Mesenchymal stem cell (in vitro differentiated cells and primary cell): ENCODE data around the gene ADGRF5.
A peak's percentile ranks its signal among the peaks of the same experiment; 100 is the strongest.

Experiments used
- DNase-seq: peaks from one replicate; pipeline ENCODE4 v3.0.0-alpha.2; 2013
- H2AFZ ChIP-seq: one replicate; pipeline ENCODE4 v1.6.1; 2013; ENCODE audit warnings: low read depth, mild to moderate bottlenecking, control low read depth, inconsistent platforms, low read length, moderate library complexity
- H2AK5ac ChIP-seq: 2 replicates; pipeline ENCODE4 v1.6.1; 2013; ENCODE audit warnings: low read length, moderate library complexity, mild to moderate bottlenecking, inconsistent platforms; ENCODE audit not compliant: severe bottlenecking
- H2BK120ac ChIP-seq: one replicate; pipeline ENCODE4 v1.6.1; 2013; ENCODE audit warnings: low read depth, mild to moderate bottlenecking, inconsistent platforms, low read length, moderate library complexity
- H2BK12ac ChIP-seq, 2 experiments: one replicate each; pipeline ENCODE4 v1.6.1; 2013; ENCODE audit warnings: inconsistent platforms in 2 of 2, low read length in 2 of 2, mild to moderate bottlenecking in 2 of 2, moderate library complexity in 2 of 2, control low read depth in 1 of 2
- H2BK15ac ChIP-seq: one replicate; pipeline ENCODE4 v1.6.1; 2013; ENCODE audit warnings: mild to moderate bottlenecking, low read depth, inconsistent platforms; ENCODE audit not compliant: poor library complexity, severe bottlenecking
- H2BK5ac ChIP-seq: 2 replicates; pipeline ENCODE4 v1.6.1; 2013; ENCODE audit warnings: low read depth, mild to moderate bottlenecking, low read length, control low read depth, inconsistent platforms; ENCODE audit not compliant: poor library complexity, severe bottlenecking
- H3K14ac ChIP-seq, 2 experiments: one replicate each; pipeline ENCODE4 v1.6.1; 2013; ENCODE audit warnings: inconsistent platforms in 2 of 2, low read length in 2 of 2, control low read depth in 1 of 2, mild to moderate bottlenecking in 1 of 2, moderate library complexity in 1 of 2
- H3K18ac ChIP-seq, 2 experiments: one replicate each; pipeline ENCODE4 v1.6.1; 2013; ENCODE audit warnings: inconsistent platforms in 2 of 2, low read length in 2 of 2, control low read depth in 1 of 2, low read depth in 1 of 2, mild to moderate bottlenecking in 1 of 2
- H3K23ac ChIP-seq, 2 experiments: one replicate each; pipeline ENCODE4 v1.6.1; 2013; ENCODE audit warnings: inconsistent platforms in 2 of 2, low read length in 2 of 2, mild to moderate bottlenecking in 2 of 2, moderate library complexity in 2 of 2, control low read depth in 1 of 2
- H3K27ac ChIP-seq: 2 replicates; pipeline ENCODE4 v1.5.1; 2013; ENCODE audit warnings: mild to moderate bottlenecking, moderate library complexity, low read length, control low read depth, inconsistent platforms; ENCODE audit not compliant: poor library complexity, severe bottlenecking
- H3K27me3 ChIP-seq, 2 experiments: 2 replicates each; pipeline versions ENCODE4 v1.6.1 to v1.7.0; 2013; ENCODE audit warnings: low read length in 2 of 2, mild to moderate bottlenecking in 2 of 2, moderate library complexity in 2 of 2, control low read depth in 1 of 2, inconsistent platforms in 1 of 2; ENCODE audit not compliant: control insufficient read depth in 1 of 2, insufficient read depth in 1 of 2
- H3K36me3 ChIP-seq, 2 experiments: 2 replicates each; pipeline versions ENCODE4 v1.6.1 to v1.7.0; 2013; ENCODE audit warnings: low read length in 2 of 2, control low read depth in 1 of 2, inconsistent platforms in 1 of 2, low read depth in 1 of 2, mild to moderate bottlenecking in 1 of 2; ENCODE audit not compliant: insufficient read depth in 2 of 2, control insufficient read depth in 1 of 2
- H3K4ac ChIP-seq, 2 experiments: one replicate each; pipeline ENCODE4 v1.6.1; 2013; ENCODE audit warnings: inconsistent platforms in 2 of 2, low read length in 2 of 2, mild to moderate bottlenecking in 2 of 2, moderate library complexity in 2 of 2, control low read depth in 1 of 2, low read depth in 1 of 2
- H3K4me1 ChIP-seq: 2 replicates; pipeline ENCODE4 v1.6.1; 2013; ENCODE audit warnings: low read depth, low read length, control low read depth; ENCODE audit not compliant: control insufficient read depth, insufficient read depth
- H3K4me2 ChIP-seq: 2 replicates; pipeline ENCODE4 v1.6.1; 2013; ENCODE audit warnings: low read length, mild to moderate bottlenecking, inconsistent platforms; ENCODE audit not compliant: poor library complexity, severe bottlenecking
- H3K4me3 ChIP-seq, 2 experiments: 2 replicates each; pipeline versions ENCODE4 v1.5.1 to v1.7.0; 2013; ENCODE audit warnings: low read length in 2 of 2, mild to moderate bottlenecking in 2 of 2, control low read depth in 1 of 2, low read depth in 1 of 2; ENCODE audit not compliant: insufficient read depth in 1 of 2
- H3K79me1 ChIP-seq: replicated peaks from 2 replicates; pipeline ENCODE4 v1.6.1; 2013; ENCODE audit warnings: mild to moderate bottlenecking, control low read depth, low read length, inconsistent platforms; ENCODE audit not compliant: poor library complexity, severe bottlenecking
- H3K9ac ChIP-seq: 2 replicates; pipeline ENCODE4 v1.7.0; 2013; ENCODE audit warnings: mild to moderate bottlenecking, low read length, moderate library complexity
- H3K9me3 ChIP-seq: 2 replicates; pipeline ENCODE4 v1.7.0; 2013; ENCODE audit warnings: mild to moderate bottlenecking, low read length; ENCODE audit not compliant: control insufficient read depth
- H4K8ac ChIP-seq: one replicate; pipeline ENCODE4 v1.6.1; 2013; ENCODE audit warnings: inconsistent platforms, mild to moderate bottlenecking, low read length, moderate library complexity
- H4K91ac ChIP-seq: one replicate; pipeline ENCODE4 v1.6.1; 2013; ENCODE audit warnings: mild to moderate bottlenecking, low read length, inconsistent platforms
- WGBS: methylation state at CpG from one replicate; pipeline ENCODE4 v1.1.7; 2013; ENCODE audit warnings: mixed read lengths; 5-methylcytosine and 5-hydroxymethylcytosine counted together

ADGRF5 gene

DNA sequence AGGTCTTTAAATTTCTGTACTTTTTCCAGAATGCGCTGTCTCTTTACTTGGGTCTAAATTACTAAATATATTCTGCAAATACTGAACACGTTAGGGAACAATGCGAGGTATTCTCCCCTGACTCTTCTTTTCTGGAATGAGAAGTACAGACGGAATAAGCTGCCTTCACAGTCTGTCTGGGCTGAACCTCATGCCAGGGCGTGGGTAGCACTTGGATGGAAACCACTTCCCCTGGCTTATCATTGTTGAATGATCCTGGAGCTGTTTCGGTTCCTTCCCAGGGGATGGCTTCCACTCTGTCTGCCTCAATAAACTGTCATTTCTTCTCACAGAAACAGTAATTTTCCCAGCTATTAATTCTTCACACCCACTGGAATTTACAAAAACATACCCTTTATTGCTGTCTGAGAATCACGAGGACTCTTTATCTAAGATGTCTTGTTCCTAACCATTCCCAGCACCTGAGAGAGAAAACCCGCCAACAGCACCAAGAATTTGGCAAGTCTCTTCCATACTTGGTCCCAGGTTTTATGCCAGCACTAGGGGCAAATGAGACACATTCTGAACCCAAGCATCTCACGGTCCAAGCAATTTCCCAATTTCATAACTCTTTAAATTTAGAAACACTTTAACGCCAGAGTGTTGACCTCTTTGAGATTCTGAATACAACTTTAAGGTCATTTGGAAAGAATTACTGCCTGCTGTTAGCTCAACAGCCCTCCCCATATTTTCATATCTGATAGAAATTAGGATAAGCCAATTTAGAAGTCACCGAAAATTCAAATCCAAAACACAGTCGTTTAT, 43.2 kb upstream of the ADGRF5 start:
- no peaks in the 10 kb centered on the region for H3K9me3 ChIP-seq
- no peak overlapping the region for H3K23ac ChIP-seq
- H3K14ac ChIP-seq: no peak overlapping the region
- H2BK15ac ChIP-seq: no peak overlapping the region
- H3K27ac ChIP-seq: no peak overlapping the region
- H3K27me3 ChIP-seq: peaks cover 0 to 10% of the 10 kb centered on the region in 2 experiments
- H3K4me1 ChIP-seq: no peaks in the 10 kb centered on the region
- no peak overlapping the region for H2AK5ac ChIP-seq
- H3K4ac ChIP-seq: no peak overlapping the region
- H2BK5ac ChIP-seq: no peak overlapping the region
- no peak overlapping the region for H3K9ac ChIP-seq
- no peak for DNase-seq
- H2AFZ ChIP-seq: no peak overlapping the region
- H2BK120ac ChIP-seq: no peak overlapping the region
- no peak overlapping the region for H3K4me2 ChIP-seq
- no peak overlapping the region for H3K4me3 ChIP-seq
- no peak overlapping the region for H2BK12ac ChIP-seq
- H4K8ac ChIP-seq: no peak overlapping the region
- no peaks in the 10 kb centered on the region for H3K79me1 ChIP-seq
- no peak overlapping the region for H4K91ac ChIP-seq
- no peak overlapping the region for H3K18ac ChIP-seq
- 76% methylated on average over 9 of the region's 12 CpGs for WGBS
- H3K36me3 ChIP-seq: no peaks in the 10 kb centered on the region

GRCh38 chr6:46963626-46964025, 41.9 kb upstream of the ADGRF5 start:
- no peak overlapping the region for H2AFZ ChIP-seq
- DNase-seq: no peak
- no peaks in the 10 kb centered on the region for H3K9me3 ChIP-seq
- no peak overlapping the region for H3K18ac ChIP-seq
- no peak overlapping the region for H3K23ac ChIP-seq
- no peaks in the 10 kb centered on the region for H3K36me3 ChIP-seq
- no peak overlapping the region for H3K4me2 ChIP-seq
- no peak overlapping the region for H3K9ac ChIP-seq
- no peak overlapping the region for H2BK120ac ChIP-seq
- 45% methylated on average over 2 of the region's 5 CpGs for WGBS
- no peak overlapping the region for H2BK12ac ChIP-seq
- no peak overlapping the region for H3K27ac ChIP-seq
- no peak overlapping the region for H3K4ac ChIP-seq
- H3K14ac ChIP-seq: no peak overlapping the region
- no peak overlapping the region for H2AK5ac ChIP-seq
- H4K91ac ChIP-seq: no peak overlapping the region
- no peaks in the 10 kb centered on the region for H3K4me1 ChIP-seq
- H3K27me3 ChIP-seq: peaks cover 0 to 10% of the 10 kb centered on the region in 2 experiments
- H2BK15ac ChIP-seq: no peak overlapping the region
- H3K4me3 ChIP-seq: no peak overlapping the region
- H2BK5ac ChIP-seq: no peak overlapping the region
- H4K8ac ChIP-seq: no peak overlapping the region
- H3K79me1 ChIP-seq: no peaks in the 10 kb centered on the region

- Histone ChIP-seq H3K4me2 (no peak overlapping the region), H2BK120ac (no peak overlapping the region), H3K4ac (no peak overlapping the region), H4K8ac (no peak overlapping the region), H3K23ac (no peak overlapping the region), H2BK12ac (no peak overlapping the region), H3K4me3 (no peak overlapping the region), H3K36me3 (no peaks in the 10 kb centered on the region), H2AK5ac (no peak overlapping the region), H3K18ac (no peak overlapping the region), H3K27ac (no peak overlapping the region), H3K27me3 (peaks cover 0 to 10% of the 10 kb centered on the region in 2 experiments), H3K9me3 (no peaks in the 10 kb centered on the region), H3K79me1 (no peaks in the 10 kb centered on the region), H2AFZ (no peak overlapping the region), H3K4me1 (no peaks in the 10 kb centered on the region), H4K91ac (no peak overlapping the region), H2BK5ac (no peak overlapping the region), H3K14ac (no peak overlapping the region), H2BK15ac (no peak overlapping the region), H3K9ac (no peak overlapping the region)
- no peak for DNase-seq
Measured at GRCh38 chr6:46963039-46963438, 41.3 kb upstream of the ADGRF5 start.

- Histone ChIP-seq H2AK5ac (no peak overlapping the region), H2BK12ac (no peak overlapping the region), H3K36me3 (no peaks in the 10 kb centered on the region), H3K9me3 (no peaks in the 10 kb centered on the region), H2AFZ (no peak overlapping the region), H3K4ac (no peak overlapping the region), H3K14ac (no peak overlapping the region), H3K9ac (no peak overlapping the region), H4K8ac (no peak overlapping the region), H3K79me1 (no peaks in the 10 kb centered on the region), H3K23ac (peak overlapping the region in 1 of 2 experiments; percentile 42), H3K18ac (no peak overlapping the region), H3K4me1 (no peaks in the 10 kb centered on the region), H3K27me3 (peaks cover 0 to 13% of the 10 kb centered on the region in 2 experiments), H3K4me2 (no peak overlapping the region), H3K27ac (no peak overlapping the region), H4K91ac (no peak overlapping the region), H2BK120ac (no peak overlapping the region), H3K4me3 (no peak overlapping the region), H2BK5ac (no peak overlapping the region), H2BK15ac (no peak overlapping the region)
- DNase-seq: no peak
- 91% methylated on average over 5 of the region's 5 CpGs for WGBS
Measured at GRCh38 chr6:46961711-46962110, 40.0 kb upstream of the ADGRF5 start.
